Measurements from ENCODE around the gene SH2D3C.

DNA sequence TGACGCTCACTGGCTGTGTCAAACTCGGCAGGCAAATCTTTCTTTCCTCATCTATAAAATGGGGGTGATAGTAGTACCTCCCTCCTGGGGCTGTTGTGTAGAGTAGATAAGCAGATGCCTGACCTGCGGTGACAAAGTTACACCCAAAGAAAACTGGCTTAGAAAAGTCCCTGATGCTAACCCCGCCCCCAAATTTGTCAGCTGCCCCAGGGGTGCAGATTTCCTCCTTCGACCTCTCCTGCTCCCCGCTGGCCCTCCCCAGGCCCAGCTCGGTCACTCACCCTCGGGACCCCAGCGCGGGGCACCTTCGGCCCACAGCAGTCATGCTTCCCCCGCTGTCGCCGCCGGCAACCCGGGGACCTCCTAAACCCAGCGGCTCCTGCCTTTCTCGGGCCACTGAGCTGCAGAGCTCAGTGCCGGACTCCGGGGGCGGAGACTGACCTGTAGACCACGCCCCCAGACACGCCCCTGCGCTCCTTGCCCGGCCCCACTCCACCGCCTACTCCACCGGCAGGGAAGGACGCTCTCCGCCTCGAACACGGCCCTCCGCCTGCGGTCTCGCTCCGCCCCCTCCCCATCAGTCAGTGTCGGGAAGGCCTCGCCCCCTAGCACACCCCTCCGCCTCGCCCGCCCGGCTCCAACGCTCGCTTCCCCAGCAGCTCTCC, 7.4 kb downstream of the SH2D3C start:
- TF ChIP-seq, protein P1, sequence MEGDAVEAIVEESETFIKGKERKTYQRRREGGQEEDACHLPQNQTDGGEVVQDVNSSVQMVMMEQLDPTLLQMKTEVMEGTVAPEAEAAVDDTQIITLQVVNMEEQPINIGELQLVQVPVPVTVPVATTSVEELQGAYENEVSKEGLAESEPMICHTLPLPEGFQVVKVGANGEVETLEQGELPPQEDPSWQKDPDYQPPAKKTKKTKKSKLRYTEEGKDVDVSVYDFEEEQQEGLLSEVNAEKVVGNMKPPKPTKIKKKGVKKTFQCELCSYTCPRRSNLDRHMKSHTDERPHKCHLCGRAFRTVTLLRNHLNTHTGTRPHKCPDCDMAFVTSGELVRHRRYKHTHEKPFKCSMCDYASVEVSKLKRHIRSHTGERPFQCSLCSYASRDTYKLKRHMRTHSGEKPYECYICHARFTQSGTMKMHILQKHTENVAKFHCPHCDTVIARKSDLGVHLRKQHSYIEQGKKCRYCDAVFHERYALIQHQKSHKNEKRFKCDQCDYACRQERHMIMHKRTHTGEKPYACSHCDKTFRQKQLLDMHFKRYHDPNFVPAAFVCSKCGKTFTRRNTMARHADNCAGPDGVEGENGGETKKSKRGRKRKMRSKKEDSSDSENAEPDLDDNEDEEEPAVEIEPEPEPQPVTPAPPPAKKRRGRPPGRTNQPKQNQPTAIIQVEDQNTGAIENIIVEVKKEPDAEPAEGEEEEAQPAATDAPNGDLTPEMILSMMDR (IDR thresholded peaks at IDR 0.05) = no peak
- TF ChIP-seq SREBF2 (IDR thresholded peaks at IDR 0.05) (no peak), CHD2 (IDR thresholded peaks at IDR 0.05; ENCODE audit: low read length, partially characterized antibody) (no peak), MYC (IDR thresholded peaks at IDR 0.05; ENCODE audit: borderline replicate concordance, low read length) (no peak), POLR2A (IDR thresholded peaks at IDR 0.05; ENCODE audit: low read length) (no peak), KDM5A (IDR thresholded peaks at IDR 0.05) (no peak), FOSL2 (IDR thresholded peaks at IDR 0.05) (no peak), FOSL2 (CRISPR knock-in tag; IDR thresholded peaks at IDR 0.05) (no peak), POLR2AphosphoS2 (conservative IDR thresholded peaks at IDR 0.05; ENCODE audit: low read length) (no peak)
- TF ChIP-seq, protein P2, sequence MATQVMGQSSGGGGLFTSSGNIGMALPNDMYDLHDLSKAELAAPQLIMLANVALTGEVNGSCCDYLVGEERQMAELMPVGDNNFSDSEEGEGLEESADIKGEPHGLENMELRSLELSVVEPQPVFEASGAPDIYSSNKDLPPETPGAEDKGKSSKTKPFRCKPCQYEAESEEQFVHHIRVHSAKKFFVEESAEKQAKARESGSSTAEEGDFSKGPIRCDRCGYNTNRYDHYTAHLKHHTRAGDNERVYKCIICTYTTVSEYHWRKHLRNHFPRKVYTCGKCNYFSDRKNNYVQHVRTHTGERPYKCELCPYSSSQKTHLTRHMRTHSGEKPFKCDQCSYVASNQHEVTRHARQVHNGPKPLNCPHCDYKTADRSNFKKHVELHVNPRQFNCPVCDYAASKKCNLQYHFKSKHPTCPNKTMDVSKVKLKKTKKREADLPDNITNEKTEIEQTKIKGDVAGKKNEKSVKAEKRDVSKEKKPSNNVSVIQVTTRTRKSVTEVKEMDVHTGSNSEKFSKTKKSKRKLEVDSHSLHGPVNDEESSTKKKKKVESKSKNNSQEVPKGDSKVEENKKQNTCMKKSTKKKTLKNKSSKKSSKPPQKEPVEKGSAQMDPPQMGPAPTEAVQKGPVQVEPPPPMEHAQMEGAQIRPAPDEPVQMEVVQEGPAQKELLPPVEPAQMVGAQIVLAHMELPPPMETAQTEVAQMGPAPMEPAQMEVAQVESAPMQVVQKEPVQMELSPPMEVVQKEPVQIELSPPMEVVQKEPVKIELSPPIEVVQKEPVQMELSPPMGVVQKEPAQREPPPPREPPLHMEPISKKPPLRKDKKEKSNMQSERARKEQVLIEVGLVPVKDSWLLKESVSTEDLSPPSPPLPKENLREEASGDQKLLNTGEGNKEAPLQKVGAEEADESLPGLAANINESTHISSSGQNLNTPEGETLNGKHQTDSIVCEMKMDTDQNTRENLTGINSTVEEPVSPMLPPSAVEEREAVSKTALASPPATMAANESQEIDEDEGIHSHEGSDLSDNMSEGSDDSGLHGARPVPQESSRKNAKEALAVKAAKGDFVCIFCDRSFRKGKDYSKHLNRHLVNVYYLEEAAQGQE (IDR thresholded peaks at IDR 0.05) = no peak

All from A549 (cell line).